Measurements from ENCODE around the gene WDR46.

- TF ChIP-seq, protein P1, sequence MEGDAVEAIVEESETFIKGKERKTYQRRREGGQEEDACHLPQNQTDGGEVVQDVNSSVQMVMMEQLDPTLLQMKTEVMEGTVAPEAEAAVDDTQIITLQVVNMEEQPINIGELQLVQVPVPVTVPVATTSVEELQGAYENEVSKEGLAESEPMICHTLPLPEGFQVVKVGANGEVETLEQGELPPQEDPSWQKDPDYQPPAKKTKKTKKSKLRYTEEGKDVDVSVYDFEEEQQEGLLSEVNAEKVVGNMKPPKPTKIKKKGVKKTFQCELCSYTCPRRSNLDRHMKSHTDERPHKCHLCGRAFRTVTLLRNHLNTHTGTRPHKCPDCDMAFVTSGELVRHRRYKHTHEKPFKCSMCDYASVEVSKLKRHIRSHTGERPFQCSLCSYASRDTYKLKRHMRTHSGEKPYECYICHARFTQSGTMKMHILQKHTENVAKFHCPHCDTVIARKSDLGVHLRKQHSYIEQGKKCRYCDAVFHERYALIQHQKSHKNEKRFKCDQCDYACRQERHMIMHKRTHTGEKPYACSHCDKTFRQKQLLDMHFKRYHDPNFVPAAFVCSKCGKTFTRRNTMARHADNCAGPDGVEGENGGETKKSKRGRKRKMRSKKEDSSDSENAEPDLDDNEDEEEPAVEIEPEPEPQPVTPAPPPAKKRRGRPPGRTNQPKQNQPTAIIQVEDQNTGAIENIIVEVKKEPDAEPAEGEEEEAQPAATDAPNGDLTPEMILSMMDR (IDR thresholded peaks at IDR 0.05), result no peak
- no peak for TF ChIP-seq EP300 (IDR thresholded peaks at IDR 0.05)
These were observed 17.9 kb downstream of the WDR46 start for GRCh38 chr6:33271117-33271467.
